Measurements from ENCODE around the gene SMPD1. TPM values are rescaled to one million over a fixed set of nuclear protein-coding genes. Genes with fewer than 3 reads are reported as not detected.

Gene SMPD1
- total and polyA plus RNA-seq, 9 of the 15 experiments (the other 6 are each of a cell fraction or from before 2014, with no cell fraction given): 0.90 to 9.9 (median 5.2) TPM

DNA sequence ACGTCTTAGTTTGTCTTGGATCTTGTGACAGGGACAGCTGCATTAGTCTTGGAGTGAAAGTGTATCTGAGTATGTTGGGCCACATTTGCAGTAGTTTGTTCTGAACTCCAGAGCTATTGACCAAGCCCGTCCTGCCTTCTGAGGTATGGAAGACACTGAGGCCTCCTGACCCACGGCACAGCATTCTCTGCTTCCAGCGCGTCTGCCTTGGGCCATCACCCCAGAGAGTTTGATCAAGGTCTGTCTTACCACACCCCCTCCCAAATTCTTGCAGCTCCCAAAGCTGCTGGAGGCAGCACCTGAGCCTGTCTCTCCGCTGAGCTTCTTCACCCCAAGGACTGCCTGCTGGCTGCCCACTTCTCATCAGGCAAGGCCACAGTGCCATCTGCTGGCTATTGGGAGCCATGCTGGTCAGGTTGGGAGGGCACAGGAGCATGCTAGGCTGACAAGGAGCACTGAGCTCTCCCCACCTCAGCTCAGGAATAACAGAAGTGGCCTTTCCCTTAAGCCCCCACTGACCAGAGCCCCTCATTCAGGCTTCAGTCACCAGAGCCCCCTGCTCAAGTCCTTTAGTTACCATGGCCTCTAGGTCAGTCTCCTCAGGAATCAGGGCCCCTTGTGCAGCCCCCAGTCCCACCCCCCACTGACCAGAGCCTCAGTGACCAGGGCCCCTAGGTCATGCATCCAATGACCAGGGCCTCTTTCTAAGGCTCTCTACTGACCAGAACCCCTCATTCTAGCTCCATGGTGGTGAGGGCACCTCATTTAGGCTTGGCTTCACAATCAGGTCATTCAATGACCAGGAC is 27.2 kb upstream of the SMPD1 start (continued):
- TF ChIP-seq ILK (tag; IDR thresholded peaks at IDR 0.05; ENCODE audit: borderline replicate concordance, low read depth): no peak
- TF ChIP-seq PYGO2 (tag; IDR thresholded peaks at IDR 0.05): no peak
- TF ChIP-seq, protein P1, sequence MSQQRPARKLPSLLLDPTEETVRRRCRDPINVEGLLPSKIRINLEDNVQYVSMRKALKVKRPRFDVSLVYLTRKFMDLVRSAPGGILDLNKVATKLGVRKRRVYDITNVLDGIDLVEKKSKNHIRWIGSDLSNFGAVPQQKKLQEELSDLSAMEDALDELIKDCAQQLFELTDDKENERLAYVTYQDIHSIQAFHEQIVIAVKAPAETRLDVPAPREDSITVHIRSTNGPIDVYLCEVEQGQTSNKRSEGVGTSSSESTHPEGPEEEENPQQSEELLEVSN (IDR thresholded peaks at IDR 0.05; ENCODE audit: borderline replicate concordance in 1 of 2, extremely low read depth in 1 of 2, insufficient read depth in 1 of 2, insufficient read length in 1 of 2, low read depth in 1 of 2, low read length in 1 of 2, poor library complexity in 1 of 2, severe bottlenecking in 1 of 2): no peak
- TF ChIP-seq SIX5 (IDR thresholded peaks at IDR 0.05; ENCODE audit: borderline replicate concordance in 1 of 2, insufficient read depth in 1 of 2, low read depth in 1 of 2, low read length in 2 of 2): no peak
- no peak for TF ChIP-seq CHCHD3 (CRISPR knock-in tag; IDR thresholded peaks at IDR 0.05)
- TF ChIP-seq, protein P2, sequence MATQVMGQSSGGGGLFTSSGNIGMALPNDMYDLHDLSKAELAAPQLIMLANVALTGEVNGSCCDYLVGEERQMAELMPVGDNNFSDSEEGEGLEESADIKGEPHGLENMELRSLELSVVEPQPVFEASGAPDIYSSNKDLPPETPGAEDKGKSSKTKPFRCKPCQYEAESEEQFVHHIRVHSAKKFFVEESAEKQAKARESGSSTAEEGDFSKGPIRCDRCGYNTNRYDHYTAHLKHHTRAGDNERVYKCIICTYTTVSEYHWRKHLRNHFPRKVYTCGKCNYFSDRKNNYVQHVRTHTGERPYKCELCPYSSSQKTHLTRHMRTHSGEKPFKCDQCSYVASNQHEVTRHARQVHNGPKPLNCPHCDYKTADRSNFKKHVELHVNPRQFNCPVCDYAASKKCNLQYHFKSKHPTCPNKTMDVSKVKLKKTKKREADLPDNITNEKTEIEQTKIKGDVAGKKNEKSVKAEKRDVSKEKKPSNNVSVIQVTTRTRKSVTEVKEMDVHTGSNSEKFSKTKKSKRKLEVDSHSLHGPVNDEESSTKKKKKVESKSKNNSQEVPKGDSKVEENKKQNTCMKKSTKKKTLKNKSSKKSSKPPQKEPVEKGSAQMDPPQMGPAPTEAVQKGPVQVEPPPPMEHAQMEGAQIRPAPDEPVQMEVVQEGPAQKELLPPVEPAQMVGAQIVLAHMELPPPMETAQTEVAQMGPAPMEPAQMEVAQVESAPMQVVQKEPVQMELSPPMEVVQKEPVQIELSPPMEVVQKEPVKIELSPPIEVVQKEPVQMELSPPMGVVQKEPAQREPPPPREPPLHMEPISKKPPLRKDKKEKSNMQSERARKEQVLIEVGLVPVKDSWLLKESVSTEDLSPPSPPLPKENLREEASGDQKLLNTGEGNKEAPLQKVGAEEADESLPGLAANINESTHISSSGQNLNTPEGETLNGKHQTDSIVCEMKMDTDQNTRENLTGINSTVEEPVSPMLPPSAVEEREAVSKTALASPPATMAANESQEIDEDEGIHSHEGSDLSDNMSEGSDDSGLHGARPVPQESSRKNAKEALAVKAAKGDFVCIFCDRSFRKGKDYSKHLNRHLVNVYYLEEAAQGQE (IDR thresholded peaks at IDR 0.05; ENCODE audit: borderline replicate concordance): peak; percentile 31; the same call in 1 of the 2 replicates
- TF ChIP-seq, protein P2 (CRISPR knock-in tag; IDR thresholded peaks at IDR 0.05; ENCODE audit: low read depth): no peak
- no peak for TF ChIP-seq ELF1 (tag; IDR thresholded peaks at IDR 0.05)
- no peak for TF ChIP-seq ZC3H4 (CRISPR knock-in tag; IDR thresholded peaks at IDR 0.05; ENCODE audit: borderline replicate concordance)
- TF ChIP-seq, protein P3, sequence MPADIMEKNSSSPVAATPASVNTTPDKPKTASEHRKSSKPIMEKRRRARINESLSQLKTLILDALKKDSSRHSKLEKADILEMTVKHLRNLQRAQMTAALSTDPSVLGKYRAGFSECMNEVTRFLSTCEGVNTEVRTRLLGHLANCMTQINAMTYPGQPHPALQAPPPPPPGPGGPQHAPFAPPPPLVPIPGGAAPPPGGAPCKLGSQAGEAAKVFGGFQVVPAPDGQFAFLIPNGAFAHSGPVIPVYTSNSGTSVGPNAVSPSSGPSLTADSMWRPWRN (IDR thresholded peaks at IDR 0.05; ENCODE audit: low read depth): no peak
- no peak for TF ChIP-seq SLC30A9 (CRISPR knock-in tag; IDR thresholded peaks at IDR 0.05)
- TF ChIP-seq, protein P4, sequence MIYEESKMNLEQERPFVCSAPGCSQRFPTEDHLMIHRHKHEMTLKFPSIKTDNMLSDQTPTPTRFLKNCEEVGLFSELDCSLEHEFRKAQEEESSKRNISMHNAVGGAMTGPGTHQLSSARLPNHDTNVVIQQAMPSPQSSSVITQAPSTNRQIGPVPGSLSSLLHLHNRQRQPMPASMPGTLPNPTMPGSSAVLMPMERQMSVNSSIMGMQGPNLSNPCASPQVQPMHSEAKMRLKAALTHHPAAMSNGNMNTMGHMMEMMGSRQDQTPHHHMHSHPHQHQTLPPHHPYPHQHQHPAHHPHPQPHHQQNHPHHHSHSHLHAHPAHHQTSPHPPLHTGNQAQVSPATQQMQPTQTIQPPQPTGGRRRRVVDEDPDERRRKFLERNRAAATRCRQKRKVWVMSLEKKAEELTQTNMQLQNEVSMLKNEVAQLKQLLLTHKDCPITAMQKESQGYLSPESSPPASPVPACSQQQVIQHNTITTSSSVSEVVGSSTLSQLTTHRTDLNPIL (CRISPR knock-in tag; IDR thresholded peaks at IDR 0.05): no peak
- no peak for TF ChIP-seq PHTF2 (CRISPR knock-in tag; IDR thresholded peaks at IDR 0.05)
- TF ChIP-seq RAD21 (CRISPR knock-in tag; conservative IDR thresholded peaks at IDR 0.05 in 1 of 2, IDR thresholded peaks at IDR 0.05 in 1 of 2): peak; percentile 61 to 74
- TF ChIP-seq ZNF41 (CRISPR knock-in tag; conservative IDR thresholded peaks at IDR 0.05): no peak

All from K562 (cell line).